Activated CD4-positive, alpha-beta memory T cell treated with anti-CD3 and anti-CD28 coated beads, Interleukin-2, amount 10 ng/mL, durations not matched to agents 7 days and 5 days (primary cell): Measurements from ENCODE around the gene NPTXR. TPM values are rescaled to one million over a fixed set of nuclear protein-coding genes. Genes with fewer than 3 reads are reported as not detected.

Source experiments
- CTCF ChIA-PET: fragments of 350-600 bp; sonication (Branson Sonifier 250); formaldehyde crosslinking; loops from one replicate; lab custom pipeline; 2021; ENCODE audit warnings: antibody characterized with exemption, inconsistent platforms; lab: Charles Lee
- POLR2A ChIA-PET: fragments of 350-600 bp; sonication (Branson Sonifier 250); formaldehyde crosslinking; loops from one replicate; lab custom pipeline; 2021; ENCODE audit warnings: antibody characterized with exemption; lab: Charles Lee
- DNase-seq: peaks from one replicate; pipeline ENCODE4 v3.0.0-alpha.2; 2020
- H3K27ac Mint-ChIP-seq: one replicate; pipeline ENCODE4 v1.8.0; 2021; ENCODE audit warnings: mild to moderate bottlenecking, mixed read lengths
- H3K27me3 Mint-ChIP-seq: one replicate; pipeline ENCODE4 v1.8.0; 2021; ENCODE audit warnings: mixed read lengths
- H3K36me3 Mint-ChIP-seq: one replicate; pipeline ENCODE4 v1.8.0; 2021; ENCODE audit warnings: low read depth, mixed read lengths
- H3K4me1 Mint-ChIP-seq: one replicate; pipeline ENCODE4 v1.8.0; 2021; ENCODE audit warnings: mixed read lengths
- H3K4me3 Mint-ChIP-seq: one replicate; pipeline ENCODE4 v1.8.0; 2021; ENCODE audit warnings: mild to moderate bottlenecking, mixed read lengths
- H3K9me3 Mint-ChIP-seq: one replicate; pipeline ENCODE4 v1.8.0; 2021; ENCODE audit warnings: mixed read lengths
- total RNA-seq, 2 experiments: library from RNA; stranded (reverse); gene quantifications; one replicate each; pipeline ENCODE4 v1.2.3, GENCODE V29; 2021

NPTXR gene
- total RNA-seq, 2 experiments from 2014 or later: 0.91 to 1.3 TPM

DNA sequence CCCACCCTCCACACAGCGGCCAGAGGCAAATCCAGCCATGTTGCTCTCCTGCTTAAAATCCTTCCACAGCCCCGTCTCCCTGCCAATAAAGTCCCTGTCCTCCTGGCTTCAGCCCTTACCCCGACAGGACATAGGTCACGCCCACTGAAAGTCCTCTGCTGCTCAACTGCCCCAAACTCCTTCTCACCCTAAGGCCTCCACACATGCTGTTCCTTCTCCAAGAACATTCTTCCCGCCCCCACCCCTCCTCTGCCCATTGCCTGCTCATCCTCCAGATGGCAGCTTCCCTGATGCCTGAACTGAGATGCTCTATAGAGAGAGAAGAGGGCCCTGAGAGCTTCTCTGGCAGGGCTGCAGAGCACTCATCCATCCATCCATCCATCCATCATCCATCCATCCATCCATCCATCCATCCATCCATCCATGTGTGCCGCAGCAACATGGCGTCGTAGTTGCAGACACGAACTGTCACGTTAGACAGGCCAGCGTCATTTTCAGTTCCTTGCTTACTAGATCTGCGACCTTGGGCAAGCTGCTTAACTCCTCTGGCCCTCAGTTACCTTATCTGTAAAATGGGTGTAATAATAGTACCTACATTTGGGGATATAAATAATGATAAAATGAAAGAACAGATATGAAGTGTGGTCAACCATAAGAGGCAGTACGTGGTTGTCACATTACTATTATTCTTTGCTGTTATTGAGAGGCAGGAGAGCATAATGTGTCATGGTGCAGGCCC is 9.4 kb downstream of the NPTXR start:
- Mint-ChIP-seq H3K9me3 (no peaks in the 10 kb centered on the region), H3K27ac (no peak overlapping the region), H3K36me3 (no peaks in the 10 kb centered on the region), H3K4me1 (no peaks in the 10 kb centered on the region), H3K27me3 (no peaks in the 10 kb centered on the region), H3K4me3 (no peak overlapping the region)
- CTCF ChIA-PET: no interaction called here
- POLR2A ChIA-PET: no interaction called here
- no peak for DNase-seq

DNA sequence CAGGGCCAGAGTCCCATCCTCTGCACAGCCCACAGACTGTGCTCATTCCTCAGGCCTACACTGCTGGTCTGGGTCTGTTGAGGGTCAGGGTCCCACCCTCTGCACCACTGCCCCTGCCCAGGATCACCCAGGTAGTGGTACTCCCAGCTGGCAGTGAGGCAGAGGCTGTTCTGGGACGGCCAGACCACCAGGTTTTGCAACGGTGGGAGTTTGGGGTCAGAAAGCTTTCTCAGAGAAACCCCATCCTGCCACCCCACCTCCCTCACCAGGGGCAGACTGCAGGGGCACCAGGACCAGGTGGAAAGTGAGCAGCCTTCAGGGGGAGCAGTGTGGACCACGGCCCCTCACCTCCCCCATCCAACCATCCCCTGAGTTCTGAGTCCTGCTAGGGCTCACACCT is 10.8 kb downstream of the NPTXR start:
- no peak for DNase-seq
- H3K27me3 Mint-ChIP-seq: no peaks in the 10 kb centered on the region
- no peak overlapping the region for H3K27ac Mint-ChIP-seq
- POLR2A ChIA-PET: no interaction called here
- no peaks in the 10 kb centered on the region for H3K4me1 Mint-ChIP-seq
- H3K4me3 Mint-ChIP-seq: no peak overlapping the region
- no peaks in the 10 kb centered on the region for H3K36me3 Mint-ChIP-seq
- CTCF ChIA-PET: no interaction called here
- H3K9me3 Mint-ChIP-seq: no peaks in the 10 kb centered on the region

DNA sequence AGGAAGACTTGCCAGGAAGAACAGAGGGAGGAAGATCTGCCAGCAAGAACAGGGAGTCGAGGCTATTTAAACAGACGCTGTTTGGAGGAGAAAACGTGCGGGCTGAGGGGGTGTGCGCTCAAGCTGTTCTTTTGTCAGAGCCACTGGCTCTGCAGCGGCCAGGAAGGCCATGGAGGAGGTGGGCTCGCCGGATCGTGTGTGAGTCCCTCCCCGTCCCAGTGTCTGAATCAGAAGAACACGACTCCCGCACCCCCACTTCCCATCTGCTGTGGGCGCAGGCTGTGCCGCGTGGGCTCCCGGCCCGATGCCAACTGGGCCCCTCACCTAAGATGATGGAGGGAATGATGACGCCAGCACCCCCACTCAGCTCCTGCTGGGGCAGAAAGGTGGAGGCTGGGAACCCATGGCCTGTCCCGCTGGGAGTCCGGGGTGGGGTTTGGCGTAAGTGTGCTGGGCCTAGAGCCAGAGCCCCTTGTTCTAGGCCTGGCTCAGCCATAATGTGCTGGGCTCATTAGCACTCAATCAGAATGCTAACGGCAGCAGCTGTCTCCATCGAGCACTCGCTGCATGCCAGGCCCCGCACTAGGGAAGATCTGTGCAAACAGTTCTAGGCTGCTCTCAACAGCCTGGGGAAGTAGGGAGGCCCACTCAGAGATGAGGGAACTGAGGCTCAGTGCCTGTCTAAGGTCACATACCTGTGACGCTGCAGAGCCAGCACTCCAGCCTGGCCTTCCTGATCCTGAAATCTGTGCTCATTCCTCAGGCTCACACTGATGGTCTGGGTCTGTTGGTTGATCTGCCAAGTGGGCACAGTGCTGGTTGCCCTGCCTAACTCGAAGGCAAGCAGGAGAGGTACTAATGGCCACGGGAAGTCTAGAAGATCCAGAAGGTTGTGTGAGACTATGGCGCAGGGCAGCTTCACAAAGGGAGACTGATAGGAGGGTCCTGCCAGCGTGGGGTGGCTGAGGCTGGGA is 11.5 kb downstream of the NPTXR start:
- DNase-seq: no peak
- H3K27ac Mint-ChIP-seq: no peak overlapping the region
- no peaks in the 10 kb centered on the region for H3K4me1 Mint-ChIP-seq
- H3K4me3 Mint-ChIP-seq: no peak overlapping the region
- no peaks in the 10 kb centered on the region for H3K27me3 Mint-ChIP-seq
- POLR2A ChIA-PET: no interaction called here
- H3K9me3 Mint-ChIP-seq: no peaks in the 10 kb centered on the region
- no peaks in the 10 kb centered on the region for H3K36me3 Mint-ChIP-seq
- CTCF ChIA-PET: no interaction called here

DNA sequence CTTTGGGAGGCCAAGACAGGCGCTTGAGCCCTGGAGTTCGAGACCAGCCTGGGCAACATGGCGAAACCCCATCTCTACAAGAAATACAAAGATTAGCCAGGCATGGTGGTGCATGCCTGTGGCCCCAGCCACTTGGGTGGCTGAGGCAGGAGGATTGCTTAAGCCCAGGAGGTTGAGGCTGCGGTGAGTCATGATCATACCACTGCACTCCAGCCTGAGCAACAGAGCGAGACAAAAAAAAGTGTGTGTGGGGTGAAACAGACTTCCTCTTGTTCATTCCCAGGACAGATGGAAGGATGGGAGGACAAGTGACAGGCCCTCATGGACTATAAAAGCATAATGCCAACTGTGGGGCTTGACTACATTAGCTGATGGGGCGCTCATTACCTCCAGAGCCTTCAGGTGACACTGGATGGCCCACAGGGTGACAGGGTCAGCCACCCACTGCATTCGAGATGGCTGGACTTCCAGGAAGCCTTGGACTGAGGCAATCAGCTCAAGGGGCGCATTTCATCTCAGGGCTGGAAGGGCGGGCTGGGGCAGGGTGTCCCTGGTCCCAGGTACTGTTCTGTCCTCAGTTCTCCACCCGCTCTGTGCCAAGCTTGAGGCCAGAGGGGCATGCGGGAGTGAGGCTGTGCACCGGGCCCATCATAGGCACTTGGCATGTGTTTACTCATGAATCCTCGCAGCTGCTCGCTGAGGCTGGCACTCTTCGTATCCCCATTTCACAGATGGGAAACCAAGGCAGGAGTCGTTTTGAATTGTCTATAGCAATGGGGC is 12.5 kb downstream of the NPTXR start:
- ChIA-PET CTCF (no interaction called here), POLR2A (no interaction called here)
- no peaks in the 10 kb centered on the region for H3K36me3 Mint-ChIP-seq
- H3K4me1 Mint-ChIP-seq: no peaks in the 10 kb centered on the region
- no peak for DNase-seq
- H3K27ac Mint-ChIP-seq: no peak overlapping the region
- H3K27me3 Mint-ChIP-seq: no peaks in the 10 kb centered on the region
- no peak overlapping the region for H3K4me3 Mint-ChIP-seq
- no peaks in the 10 kb centered on the region for H3K9me3 Mint-ChIP-seq

DNA sequence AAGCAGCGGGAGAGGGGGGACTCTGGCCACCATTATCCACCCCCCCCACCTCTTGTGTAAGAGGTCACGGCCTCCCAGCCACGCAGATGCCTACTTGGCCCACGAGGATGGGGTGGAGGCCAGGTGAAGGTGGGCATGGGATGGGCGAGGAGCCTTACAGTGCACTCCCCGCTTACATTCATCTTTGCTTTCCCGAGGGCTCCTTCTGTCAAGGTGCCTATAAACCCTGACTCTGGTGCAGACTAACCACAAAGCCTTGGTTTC is 13.1 kb downstream of the NPTXR start:
- no peaks in the 10 kb centered on the region for H3K36me3 Mint-ChIP-seq
- H3K4me1 Mint-ChIP-seq: no peaks in the 10 kb centered on the region
- ChIA-PET POLR2A (no interaction called here), CTCF (no interaction called here)
- DNase-seq: no peak
- no peaks in the 10 kb centered on the region for H3K9me3 Mint-ChIP-seq
- H3K4me3 Mint-ChIP-seq: no peak overlapping the region
- no peak overlapping the region for H3K27ac Mint-ChIP-seq
- H3K27me3 Mint-ChIP-seq: no peaks in the 10 kb centered on the region

DNA sequence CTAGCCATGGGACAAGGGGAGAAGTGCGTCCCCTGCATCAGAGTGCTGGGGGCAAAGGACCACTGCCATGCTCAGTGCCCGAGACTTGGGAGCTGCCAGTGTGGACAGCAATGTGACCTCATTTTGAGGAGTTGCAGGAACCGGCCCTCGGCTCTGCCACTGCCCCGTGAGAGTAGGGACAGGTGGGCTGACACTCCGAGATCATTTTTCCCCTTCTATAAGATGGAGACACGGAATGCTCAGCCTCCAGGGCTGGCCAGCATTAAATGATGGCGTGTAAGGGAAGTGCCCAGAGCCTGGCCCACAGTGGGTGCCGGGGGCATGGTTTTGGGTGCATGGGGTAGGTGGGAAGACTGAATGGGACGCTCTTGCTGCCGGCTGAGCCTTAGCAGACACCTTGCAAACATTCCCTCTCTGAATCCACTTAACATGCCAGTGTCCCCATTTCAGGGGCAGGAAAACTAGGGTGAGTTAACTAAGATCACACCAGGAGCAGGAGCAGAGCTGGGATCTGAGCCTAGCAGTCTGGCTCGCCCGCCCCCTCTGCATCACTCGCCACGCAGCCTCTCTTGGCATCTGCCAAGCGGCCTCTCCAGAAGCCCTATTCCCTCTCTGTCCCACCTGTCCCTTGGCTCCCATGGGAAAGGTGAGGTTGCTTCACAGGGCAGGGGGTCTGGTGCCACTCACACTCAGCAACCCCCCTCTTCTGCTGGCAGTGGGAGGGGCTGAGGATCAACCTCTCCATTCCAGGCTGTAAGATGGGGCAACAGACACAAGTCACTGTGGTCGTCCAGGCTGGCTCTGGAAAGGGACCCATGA is 13.6 kb downstream of the NPTXR start:
- no peaks in the 10 kb centered on the region for H3K27me3 Mint-ChIP-seq
- H3K4me1 Mint-ChIP-seq: no peaks in the 10 kb centered on the region
- no peak for DNase-seq
- no peak overlapping the region for H3K4me3 Mint-ChIP-seq
- H3K27ac Mint-ChIP-seq: no peak overlapping the region
- H3K9me3 Mint-ChIP-seq: no peaks in the 10 kb centered on the region
- no peaks in the 10 kb centered on the region for H3K36me3 Mint-ChIP-seq
- CTCF ChIA-PET: interaction anchor here (1.4 kb wide), 1 partner anchor 13 kb away, joined by 6 read pairs; the partner anchor contains the start of gene NPTXR
- POLR2A ChIA-PET: no interaction called here

DNA sequence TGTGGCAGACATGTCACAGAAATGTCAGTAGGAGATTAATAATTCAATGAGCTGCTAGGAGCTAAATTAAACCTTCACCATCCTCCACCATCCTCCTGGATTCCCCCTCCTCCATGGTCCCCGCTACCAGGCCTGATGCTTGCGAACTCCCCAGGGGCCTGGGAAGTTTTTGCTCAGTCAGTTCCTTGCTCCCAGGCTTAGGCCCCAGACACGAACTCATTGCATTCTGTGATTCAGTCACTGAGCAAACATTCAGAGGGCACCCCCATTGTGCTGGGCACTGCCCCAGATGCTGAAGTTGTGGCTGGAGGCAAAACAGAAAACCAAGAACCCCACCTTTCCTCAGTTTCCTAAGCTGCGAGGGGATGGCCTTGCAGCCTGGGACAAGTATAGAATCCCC is 14.3 kb downstream of the NPTXR start:
- ChIA-PET POLR2A (no interaction called here), CTCF (interaction anchor here (1.4 kb wide), 1 partner anchor 14 kb away, joined by 6 read pairs; the partner anchor contains the start of gene NPTXR)
- Mint-ChIP-seq H3K9me3 (no peaks in the 10 kb centered on the region), H3K4me3 (no peak overlapping the region), H3K27me3 (no peaks in the 10 kb centered on the region), H3K4me1 (no peaks in the 10 kb centered on the region), H3K36me3 (no peaks in the 10 kb centered on the region), H3K27ac (no peak overlapping the region)
- no peak for DNase-seq

DNA sequence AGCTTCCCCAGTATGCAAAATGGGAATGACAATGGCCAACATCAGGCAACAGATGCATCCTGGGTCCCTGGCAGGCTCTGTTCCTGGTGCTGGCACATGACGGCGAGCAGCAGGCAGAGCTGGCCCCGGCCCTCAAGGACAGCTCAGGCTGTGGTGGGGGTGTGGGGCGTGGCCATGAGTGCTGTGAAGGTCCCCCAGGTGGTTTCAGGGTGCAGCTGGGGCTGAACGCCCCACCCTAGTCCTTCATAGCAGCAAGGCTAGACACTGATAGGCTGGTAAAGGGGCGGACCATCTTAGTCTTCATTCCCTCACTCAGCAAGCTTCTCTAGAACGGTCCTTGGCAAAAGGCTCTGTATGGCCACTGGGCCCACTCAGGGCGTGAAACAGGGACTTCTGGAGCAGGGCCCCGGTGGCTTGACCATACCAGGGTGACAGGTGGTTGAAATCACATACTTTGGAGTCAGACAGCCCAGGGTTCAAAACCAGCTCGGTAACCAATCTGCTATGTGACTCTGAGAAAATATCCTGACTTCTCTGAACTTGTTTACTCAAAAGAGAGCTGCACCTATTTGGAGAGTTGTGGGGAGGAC is 15.1 kb downstream of the NPTXR start:
- CTCF ChIA-PET: interaction anchor here (1.4 kb wide), 1 partner anchor 15 kb away, joined by 6 read pairs; the partner anchor contains the start of gene NPTXR
- H3K36me3 Mint-ChIP-seq: no peaks in the 10 kb centered on the region

DNA sequence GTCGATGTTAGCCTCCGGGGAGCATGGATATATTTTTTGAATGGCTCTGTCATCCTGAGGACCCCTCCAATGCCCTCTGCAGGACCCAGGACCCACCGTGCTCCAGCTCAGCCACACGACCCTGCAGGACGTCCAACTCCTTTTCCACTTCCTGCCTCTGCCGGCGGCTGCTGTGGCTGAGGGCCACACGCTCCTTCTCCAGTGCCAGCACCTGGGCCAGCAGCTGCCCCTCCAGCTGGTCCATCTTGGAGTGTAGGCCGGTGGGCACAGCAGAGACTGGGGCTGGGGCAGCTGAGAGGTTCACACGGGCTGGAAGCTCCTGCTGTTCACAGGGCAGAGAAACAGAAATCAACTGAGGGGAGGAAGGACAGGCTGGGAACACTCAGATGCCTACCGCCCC is 15.6 kb downstream of the NPTXR start:
- H3K4me3 Mint-ChIP-seq: no peak overlapping the region
- H3K9me3 Mint-ChIP-seq: no peaks in the 10 kb centered on the region

More for the DNA sequence above, 15.1 kb downstream of the NPTXR start:
- H3K4me1 Mint-ChIP-seq: no peaks in the 10 kb centered on the region
- POLR2A ChIA-PET: no interaction called here
- H3K27me3 Mint-ChIP-seq: no peaks in the 10 kb centered on the region
- no peak overlapping the region for H3K4me3 Mint-ChIP-seq
- no peaks in the 10 kb centered on the region for H3K9me3 Mint-ChIP-seq
- no peak for DNase-seq
- H3K27ac Mint-ChIP-seq: no peak overlapping the region

DNA sequence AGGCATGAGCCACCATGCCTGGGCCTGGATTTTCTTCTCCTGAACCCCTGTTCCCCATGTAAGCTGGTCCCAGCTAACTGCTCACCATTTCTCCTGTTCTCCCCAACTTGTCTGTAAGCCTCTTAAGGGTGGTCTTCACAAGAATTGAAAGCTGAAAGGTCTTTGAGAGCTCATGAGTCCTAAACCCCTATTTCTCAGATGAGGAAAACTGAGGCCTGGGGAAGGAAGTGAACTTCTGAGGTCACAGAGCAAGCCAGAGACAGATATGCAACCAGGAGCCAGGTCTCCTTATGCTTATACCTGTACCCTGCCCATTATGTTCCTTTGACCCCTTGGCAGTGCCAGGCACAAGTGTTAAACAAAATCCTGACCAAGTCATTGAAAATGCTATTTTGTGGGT is 16.3 kb downstream of the NPTXR start:
- no peak for DNase-seq
- no peak overlapping the region for H3K27ac Mint-ChIP-seq
- H3K27me3 Mint-ChIP-seq: no peaks in the 10 kb centered on the region
- no peak overlapping the region for H3K4me3 Mint-ChIP-seq
- CTCF ChIA-PET: no interaction called here
- H3K36me3 Mint-ChIP-seq: no peaks in the 10 kb centered on the region
- no peaks in the 10 kb centered on the region for H3K4me1 Mint-ChIP-seq
- POLR2A ChIA-PET: no interaction called here
- no peaks in the 10 kb centered on the region for H3K9me3 Mint-ChIP-seq

More for the DNA sequence above, 15.6 kb downstream of the NPTXR start:
- no peak overlapping the region for H3K27ac Mint-ChIP-seq
- DNase-seq: no peak
- CTCF ChIA-PET: no interaction called here
- H3K4me1 Mint-ChIP-seq: no peaks in the 10 kb centered on the region
- H3K36me3 Mint-ChIP-seq: no peaks in the 10 kb centered on the region
- H3K27me3 Mint-ChIP-seq: no peaks in the 10 kb centered on the region
- POLR2A ChIA-PET: no interaction called here

DNA sequence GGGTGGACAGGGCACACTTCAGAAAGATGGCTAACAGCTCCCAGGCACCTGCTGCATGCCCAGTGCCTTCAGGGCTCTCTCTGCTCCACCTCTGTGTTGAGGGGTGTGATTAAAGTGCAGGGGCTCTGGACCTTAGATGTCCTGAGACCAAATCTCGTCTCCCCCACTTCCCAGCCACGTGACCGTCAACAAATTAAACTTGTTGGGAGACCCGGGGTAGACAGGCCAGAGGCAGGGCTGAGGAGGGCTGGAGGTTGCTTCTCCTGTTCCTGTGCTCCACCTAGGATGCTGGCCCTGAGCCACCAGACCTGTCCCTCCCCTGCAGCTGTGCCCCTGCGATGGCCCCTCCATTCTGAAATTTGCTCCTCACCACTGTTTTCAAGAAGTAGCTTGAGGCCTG is 17.0 kb downstream of the NPTXR start:
- ChIA-PET POLR2A (no interaction called here), CTCF (no interaction called here)
- no peaks in the 10 kb centered on the region for H3K27me3 Mint-ChIP-seq

DNA sequence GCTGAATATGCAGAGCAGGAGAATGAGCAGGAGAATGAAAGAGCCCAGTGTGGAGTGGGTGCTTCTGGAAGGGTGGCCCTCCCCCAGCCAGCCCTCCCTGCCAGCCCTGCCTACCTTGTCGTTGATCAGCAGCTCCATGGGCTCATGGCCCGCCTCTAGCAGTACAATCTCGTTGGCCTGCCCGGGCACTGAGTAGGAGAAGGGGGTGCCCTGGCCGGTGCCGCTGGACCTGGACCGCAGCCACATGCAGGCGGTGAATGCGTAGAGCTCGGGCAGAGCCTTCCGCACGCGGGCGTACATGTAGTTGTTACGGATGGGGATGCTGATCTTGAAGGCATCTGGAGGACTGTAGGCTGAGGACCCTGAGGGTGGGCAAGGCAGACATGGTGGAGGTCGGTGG is 17.4 kb downstream of the NPTXR start:
- Mint-ChIP-seq H3K4me1 (no peaks in the 10 kb centered on the region), H3K9me3 (no peaks in the 10 kb centered on the region), H3K27ac (no peak overlapping the region), H3K27me3 (no peaks in the 10 kb centered on the region), H3K36me3 (no peaks in the 10 kb centered on the region), H3K4me3 (no peak overlapping the region)
- ChIA-PET POLR2A (no interaction called here), CTCF (no interaction called here)
- no peak for DNase-seq

More for the DNA sequence above, 17.0 kb downstream of the NPTXR start:
- Mint-ChIP-seq H3K9me3 (no peaks in the 10 kb centered on the region), H3K4me3 (no peak overlapping the region), H3K36me3 (no peaks in the 10 kb centered on the region), H3K4me1 (no peaks in the 10 kb centered on the region), H3K27ac (no peak overlapping the region)
- no peak for DNase-seq
